ENCODE measurements around the gene CEACAM19. TPM values are rescaled to one million over a fixed set of nuclear protein-coding genes. Genes with fewer than 3 reads are reported as not detected.

Gene CEACAM19
- total and polyA plus RNA-seq, 2 of the 4 experiments (the other 2 are of a cell fraction): 0.72 to 9.3 TPM

- Histone ChIP-seq H4K8ac (ENCODE audit: low read depth in 2 of 2, low read length in 2 of 2) (0 out of 4 replicates have a peak overlapping the region, but pooled peaks of 1 of the 2 experiments have one; percentile 27), H4K5ac (ENCODE audit: low read depth, low read length) (no peak overlapping the region), H3K4ac (ENCODE audit: low read depth, low read length) (no peak overlapping the region), H2BK15ac (ENCODE audit: low read depth, low read length) (peak overlapping the region; percentile 39; the same call in 2 of the 3 replicates), H3K4me1 (ENCODE audit: control insufficient read depth, insufficient read depth, low read length) (peaks cover 8% of the 10 kb centered on the region), H3K9me1 (ENCODE audit: insufficient read depth, low read length) (peaks cover 4% of the 10 kb centered on the region), H3K56ac (ENCODE audit: extremely low read depth, insufficient read depth, low read length) (no peak overlapping the region), H3K9ac (ENCODE audit: low read depth, low read length) (no peak overlapping the region), H4K20me1 (ENCODE audit: insufficient read depth, low read length) (no peaks in the 10 kb centered on the region), H3K4me3 (ENCODE audit: insufficient read depth, low read depth, low read length) (no peak overlapping the region), H2AFZ (replicated peaks; ENCODE audit: low read length, poor library complexity) (no peak overlapping the region), H3K14ac (replicated peaks; ENCODE audit: low read depth, low read length) (no peak overlapping the region), H3K9me3 (ENCODE audit: control insufficient read depth, insufficient read depth, low read length) (no peaks in the 10 kb centered on the region), H4K91ac (ENCODE audit: insufficient read depth, low read depth, low read length) (peak overlapping the region; percentile 8; the same call in 1 of the 2 replicates), H2BK120ac (ENCODE audit: low read depth, low read length) (peak overlapping the region; percentile 26; the same call in 1 of the 2 replicates), H3K36me3 (ENCODE audit: control insufficient read depth, insufficient read depth, low read length) (peaks cover 5% of the 10 kb centered on the region; the same call in 1 of the 2 replicates), H2AK5ac (ENCODE audit: low read depth, low read length) (no peak overlapping the region; the same call in 1 of the 2 replicates), H3K4me2 (ENCODE audit: low read depth, low read length) (no peak overlapping the region), H2AK9ac (replicated peaks; ENCODE audit: low read depth, low read length, poor library complexity) (no peak overlapping the region), H3K79me1 (ENCODE audit: low read depth in 1 of 2, low read length in 2 of 2) (0 out of 4 replicates have a peak, but pooled peaks cover 0 to 3% of the 10 kb centered on the region in 2 experiments), H3K18ac (ENCODE audit: low read depth, low read length) (no peak overlapping the region), H3K27ac (ENCODE audit: insufficient read depth, low read length) (no peak overlapping the region), H2BK20ac (ENCODE audit: low read depth, low read length) (no peak overlapping the region), H2BK5ac (ENCODE audit: low read depth, low read length, poor library complexity, severe bottlenecking) (no peak overlapping the region), H3K27me3 (ENCODE audit: control insufficient read depth, insufficient read depth, low read length) (no peaks in the 10 kb centered on the region), H3K23ac (ENCODE audit: low read depth, low read length) (no peak overlapping the region)
- ATAC-seq (ENCODE audit: low read depth) (no peak), DNase-seq (no peak)
- dilution Hi-C loops (cut with HindIII; ENCODE audit: low sequenced_read_pairs, unreplicated experiment): no loop called here
- intact Hi-C loops (cut with micrococcal nuclease): no loop called here
- in situ Hi-C loops (cut with MboI; ENCODE audit: low sequenced_read_pairs): loop anchor here (10.0 kb wide), 1 partner anchor 267 kb away; the partner anchor contains the start of gene CLPTM1
- CTCF ChIA-PET: interaction anchor here (0.6 to 2.3 kb wide), 3 partner anchors 79 to 99 kb away, joined by 5 to 8 read pairs (median 8); no protein-coding TSS in a partner anchor
- 95% methylated on average over 3 of the region's 7 CpGs; no CpG with 5 or more reads in 1 of the 2 experiments for WGBS, 2 experiments (ENCODE audit: extremely low coverage in 2 of 2, insufficient read length in 1 of 2)
- no TSS peak for BruUV-seq (replicated peaks)
- POLR2A ChIA-PET (ENCODE audit: unreplicated experiment): no interaction called here
- no peak for TF ChIP-seq ELK1 (IDR thresholded peaks at IDR 0.05; ENCODE audit: borderline replicate concordance, low read depth, low read length)
- TF ChIP-seq RFX5 (IDR thresholded peaks at IDR 0.05; ENCODE audit: low read depth, low read length): no peak
- TF ChIP-seq MAZ (IDR thresholded peaks at IDR 0.05; ENCODE audit: borderline replicate concordance, low read depth, low read length): no peak
- TF ChIP-seq CHD1 (IDR thresholded peaks at IDR 0.05; ENCODE audit: low read depth, low read length): no peak
- TF ChIP-seq FOS (IDR thresholded peaks at IDR 0.05; ENCODE audit: low read depth, low read length): no peak
- TF ChIP-seq SMC3 (IDR thresholded peaks at IDR 0.05; ENCODE audit: low read depth, low read length): no peak
- TF ChIP-seq RAD21 (IDR thresholded peaks at IDR 0.05; ENCODE audit: low read length): no peak
- TF ChIP-seq CEBPB (IDR thresholded peaks at IDR 0.05; ENCODE audit: low read depth, low read length): no peak
- no peak for TF ChIP-seq POLR2A (IDR thresholded peaks at IDR 0.05; ENCODE audit: low read depth, low read length)
- no peak for TF ChIP-seq BHLHE40 (IDR thresholded peaks at IDR 0.05; ENCODE audit: low read depth, low read length)
Measured at GRCh38 chr19:44687888-44688287, 16.6 kb downstream of the CEACAM19 start.

Data from IMR-90 (cell line).